SH-SY5Y (cell line): ENCODE results near the gene KCNN3.

Experiments
- GATA2 ChIP-seq: IDR thresholded peaks from 2 replicates; pipeline ENCODE4 v1.6.1; 2011; ENCODE audit warnings: mild to moderate bottlenecking, low read depth, low read length
- GATA3 ChIP-seq: IDR thresholded peaks from 2 replicates; pipeline ENCODE4 v1.6.1; 2011; ENCODE audit warnings: low read depth, mild to moderate bottlenecking, low read length, moderate library complexity

KCNN3 gene

DNA sequence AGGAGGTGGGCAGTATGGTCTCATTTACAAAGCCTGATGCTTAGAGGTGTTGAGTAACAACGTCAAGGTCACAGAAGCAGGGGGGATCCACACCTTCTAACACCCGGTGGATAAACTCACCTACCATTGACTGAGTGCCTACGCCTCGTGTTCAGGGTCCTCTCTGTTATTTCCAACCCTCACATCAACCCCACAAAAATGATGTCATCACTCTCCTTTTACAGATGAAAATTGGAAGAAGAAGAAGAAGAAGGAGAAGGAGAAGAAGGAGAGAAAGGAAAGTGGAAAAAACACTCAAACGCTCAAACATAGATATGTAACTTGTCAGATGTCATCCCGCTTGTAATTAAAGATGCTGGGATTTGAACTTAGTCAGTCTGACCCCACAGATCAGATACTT is 653 bp upstream of the KCNN3 start:
- no peak for TF ChIP-seq GATA2
- no peak for TF ChIP-seq GATA3

DNA sequence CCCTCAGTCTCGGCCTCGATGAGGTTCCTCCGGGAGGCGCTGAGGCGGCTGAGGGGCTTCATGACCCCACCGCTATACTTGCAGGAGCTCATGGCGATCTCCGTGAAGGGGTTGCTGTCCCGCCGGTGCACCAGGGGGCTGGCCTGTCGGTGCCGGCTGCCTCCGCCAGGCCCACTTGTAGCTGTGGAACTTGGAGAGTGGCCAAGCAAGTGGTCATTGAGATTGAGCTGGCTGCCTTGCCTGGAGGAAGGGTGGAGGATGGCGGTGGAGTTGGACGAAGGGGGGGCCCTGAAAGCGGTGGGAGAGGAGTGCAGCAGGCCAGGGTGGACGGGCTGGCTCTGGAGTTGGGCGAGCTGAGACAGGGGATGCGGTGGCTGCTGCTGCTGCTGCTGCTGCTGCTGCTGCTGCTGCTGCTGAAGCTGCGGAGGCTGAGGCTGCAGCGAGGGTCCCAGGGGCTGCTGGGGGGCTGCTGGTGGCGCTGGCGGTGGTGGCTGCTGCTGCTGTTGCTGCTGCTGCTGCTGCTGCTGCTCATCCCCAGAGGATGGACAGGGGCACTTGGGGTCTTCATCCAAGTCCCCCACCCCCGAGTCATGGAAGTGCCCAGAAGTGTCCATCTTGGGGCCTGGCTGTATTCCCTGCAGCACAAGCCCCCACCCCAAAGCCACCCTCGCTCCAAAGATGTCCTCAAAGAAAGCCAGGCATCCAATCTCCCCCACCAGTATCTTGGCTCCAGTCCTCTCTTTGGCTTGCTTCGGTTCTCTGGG is 548 bp downstream of the KCNN3 start:
- TF ChIP-seq GATA3, result no peak

DNA sequence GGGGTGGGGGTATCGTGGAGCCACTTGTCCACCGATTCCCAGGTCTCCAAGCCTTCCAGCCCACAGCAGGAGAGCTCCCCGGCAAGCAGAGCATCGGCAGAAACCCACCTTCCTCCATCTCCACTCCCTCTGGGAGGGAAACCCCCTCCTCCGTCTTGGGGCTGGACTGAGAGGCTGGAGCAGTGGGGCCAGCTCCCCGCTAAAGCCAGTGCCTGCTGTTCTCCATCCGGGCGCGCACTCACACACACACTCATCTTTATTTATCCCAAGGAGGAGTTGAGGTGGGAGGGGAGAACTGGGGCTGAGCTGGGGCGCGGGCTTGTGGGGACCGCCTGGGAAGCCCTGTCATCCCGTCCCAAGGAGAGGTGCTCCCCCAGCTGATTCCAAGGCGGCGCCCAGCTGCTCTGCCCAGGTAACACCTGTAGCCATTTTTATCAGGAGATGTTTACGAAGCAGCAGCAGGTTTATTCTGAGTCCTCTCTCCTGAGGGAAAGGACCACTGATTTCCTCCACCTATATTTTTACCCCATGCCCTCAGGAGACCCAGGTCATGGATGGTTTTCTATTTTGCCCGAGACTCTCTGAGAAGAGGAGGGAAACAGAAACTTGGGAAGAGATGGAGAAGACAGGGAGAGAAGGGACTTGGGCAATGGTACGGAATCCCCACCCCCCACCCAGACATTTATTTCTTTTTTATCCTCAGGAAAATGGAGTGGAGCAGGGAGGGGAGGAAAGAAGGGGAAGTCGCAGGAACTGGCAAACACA is 2.1 kb downstream of the KCNN3 start:
- TF ChIP-seq GATA3 (no peak), GATA2 (no peak)

DNA sequence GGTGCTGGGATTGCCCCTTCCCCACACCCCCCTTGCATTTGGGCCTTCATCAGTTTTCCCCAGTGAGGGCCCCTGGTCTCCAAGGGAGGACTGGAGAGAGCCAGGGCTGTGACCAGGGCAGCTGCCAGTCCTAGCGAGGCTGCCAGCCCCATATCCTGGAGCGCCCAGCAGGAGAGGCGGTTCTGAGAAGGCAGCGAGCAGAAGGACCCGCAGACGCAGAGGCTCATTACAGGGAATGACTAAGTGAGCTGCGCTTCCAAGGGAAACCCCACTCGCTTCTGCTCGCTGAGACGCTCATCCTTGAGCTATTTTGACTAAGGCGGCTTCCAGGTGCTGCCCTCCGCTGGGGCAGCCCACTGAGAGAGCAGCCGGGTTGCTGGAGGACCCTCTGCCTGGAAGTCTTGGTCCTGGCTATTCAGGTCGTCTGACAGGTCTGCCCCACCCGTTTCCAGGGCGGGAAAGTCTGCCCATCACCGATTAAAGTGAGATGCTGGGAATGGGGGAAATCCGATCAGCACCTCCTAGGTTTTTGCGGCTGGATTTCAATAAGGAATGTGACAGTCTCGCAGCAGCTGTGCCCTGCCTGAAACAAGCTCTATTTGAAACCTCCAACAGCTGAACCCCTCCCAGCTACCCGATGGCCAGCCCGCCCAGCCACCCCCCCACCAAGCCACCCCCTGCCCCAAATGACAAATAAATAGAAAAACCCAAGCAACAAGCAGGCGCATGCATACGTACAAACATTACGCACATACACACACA is 2.8 kb downstream of the KCNN3 start:
- TF ChIP-seq GATA3 (no peak), GATA2 (no peak)

DNA sequence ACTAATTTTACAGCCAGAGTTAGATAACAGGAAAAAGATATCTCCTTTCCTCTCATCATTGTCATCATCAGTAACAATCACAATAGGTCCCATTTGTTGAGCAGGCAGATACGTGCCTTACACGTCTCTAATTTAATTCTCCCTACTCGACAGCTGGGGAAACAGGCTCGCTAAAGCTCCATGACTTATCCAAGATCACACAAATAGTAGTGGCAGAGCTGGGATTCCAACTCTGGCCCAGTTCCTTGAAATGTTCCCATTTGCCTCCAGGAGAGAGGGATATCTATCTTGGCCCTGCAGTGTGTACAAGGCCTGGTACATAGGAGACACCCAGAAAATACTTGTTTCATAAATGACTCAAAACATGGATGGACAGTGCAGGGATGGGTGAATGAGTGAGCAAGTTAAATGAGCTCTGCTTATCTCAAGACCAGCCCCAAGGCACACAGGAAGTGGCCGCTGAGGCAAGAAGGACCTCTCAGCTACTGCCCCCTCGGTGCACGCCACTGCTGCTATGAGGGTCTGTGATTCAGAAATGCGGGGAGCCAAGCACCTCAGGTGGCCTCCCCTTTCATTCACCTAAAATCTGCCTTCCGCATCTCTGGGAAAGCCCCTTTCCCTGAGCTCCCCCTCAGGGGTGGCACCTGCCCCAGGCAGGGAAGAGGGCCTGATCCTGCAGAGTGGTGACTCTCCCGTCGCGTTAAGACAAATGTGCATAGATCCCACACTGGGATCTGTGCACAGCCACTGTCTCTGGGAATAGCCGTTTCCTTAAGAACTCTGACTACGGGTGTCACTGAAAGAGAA is 3.6 kb downstream of the KCNN3 start:
- TF ChIP-seq GATA3 (no peak), GATA2 (no peak)

DNA sequence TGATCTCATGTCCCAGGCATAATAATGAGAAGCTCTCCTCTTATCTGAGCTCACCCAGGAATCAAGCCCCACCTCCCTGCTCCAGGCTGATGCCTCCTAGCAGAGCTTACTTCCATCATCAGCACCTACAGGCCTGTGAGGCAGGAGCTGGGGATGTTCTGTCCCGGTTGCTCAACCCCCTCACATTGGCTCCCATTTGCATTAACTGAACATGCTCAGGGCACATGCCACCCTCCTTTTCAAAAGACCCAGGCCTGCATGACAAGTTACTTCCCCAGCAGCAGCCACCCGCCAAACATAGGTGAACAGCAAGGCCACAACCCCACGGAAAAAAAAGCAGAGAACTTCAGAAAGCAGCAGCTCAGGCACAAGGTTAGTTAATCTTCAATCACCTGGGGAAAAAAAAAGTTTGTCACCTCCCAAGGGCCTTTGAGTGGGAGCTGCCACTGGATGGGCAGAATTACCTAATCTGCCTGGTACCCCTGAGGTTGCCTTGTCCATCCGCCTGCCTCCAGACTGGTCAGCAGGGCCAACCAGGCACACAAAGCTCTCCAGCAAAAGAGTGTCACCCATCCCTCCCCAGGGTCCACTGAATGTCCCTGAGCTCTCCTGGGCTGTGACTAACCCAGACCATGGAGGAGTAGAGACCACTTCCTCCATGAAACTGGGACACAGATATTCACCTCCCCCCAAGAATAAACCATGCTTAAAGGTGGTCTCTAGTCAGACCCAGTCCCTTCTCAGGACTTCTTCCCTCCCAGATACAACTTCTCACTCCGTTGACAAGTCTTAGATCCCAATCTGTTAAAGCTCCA is 4.4 kb downstream of the KCNN3 start:
- TF ChIP-seq GATA3, result no peak

DNA sequence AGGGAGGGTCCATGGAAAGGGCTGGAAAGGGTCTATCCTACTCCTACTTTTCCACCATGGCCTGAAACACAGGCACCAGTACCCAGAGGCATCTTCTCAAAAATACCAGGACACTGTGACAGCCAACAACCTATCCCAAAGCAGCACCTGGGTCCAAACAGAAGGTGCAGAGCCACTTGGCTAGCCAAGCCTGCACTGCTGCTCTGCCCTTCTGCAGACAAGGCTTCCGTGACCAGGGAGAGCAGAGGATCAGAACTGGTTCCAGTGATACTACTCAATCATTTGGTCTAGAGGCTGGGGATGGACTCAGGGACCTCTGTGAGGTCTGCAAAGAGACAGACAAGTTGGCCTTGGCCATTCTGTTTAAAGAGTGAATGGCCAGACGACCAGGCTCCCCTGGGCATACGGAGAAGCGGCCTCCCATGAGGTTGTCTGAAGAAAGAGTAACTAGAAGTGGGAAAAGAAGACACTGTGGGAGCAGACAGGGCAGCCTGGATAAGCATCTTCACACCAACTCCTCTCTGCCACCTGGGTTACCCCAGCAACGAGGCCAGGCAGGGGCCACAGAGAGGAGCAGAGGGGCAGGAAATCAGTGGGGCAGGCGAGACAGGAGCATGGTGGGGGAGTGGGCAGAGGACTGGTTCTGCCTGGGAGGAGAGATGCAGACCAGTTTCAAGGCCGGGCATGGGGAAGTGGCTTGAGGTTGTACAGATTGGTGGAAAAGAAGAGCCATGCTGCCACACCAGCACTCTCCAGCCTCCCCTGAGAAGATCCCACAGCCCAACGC is 5.7 kb downstream of the KCNN3 start:
- TF ChIP-seq GATA2 (no peak), GATA3 (no peak)

DNA sequence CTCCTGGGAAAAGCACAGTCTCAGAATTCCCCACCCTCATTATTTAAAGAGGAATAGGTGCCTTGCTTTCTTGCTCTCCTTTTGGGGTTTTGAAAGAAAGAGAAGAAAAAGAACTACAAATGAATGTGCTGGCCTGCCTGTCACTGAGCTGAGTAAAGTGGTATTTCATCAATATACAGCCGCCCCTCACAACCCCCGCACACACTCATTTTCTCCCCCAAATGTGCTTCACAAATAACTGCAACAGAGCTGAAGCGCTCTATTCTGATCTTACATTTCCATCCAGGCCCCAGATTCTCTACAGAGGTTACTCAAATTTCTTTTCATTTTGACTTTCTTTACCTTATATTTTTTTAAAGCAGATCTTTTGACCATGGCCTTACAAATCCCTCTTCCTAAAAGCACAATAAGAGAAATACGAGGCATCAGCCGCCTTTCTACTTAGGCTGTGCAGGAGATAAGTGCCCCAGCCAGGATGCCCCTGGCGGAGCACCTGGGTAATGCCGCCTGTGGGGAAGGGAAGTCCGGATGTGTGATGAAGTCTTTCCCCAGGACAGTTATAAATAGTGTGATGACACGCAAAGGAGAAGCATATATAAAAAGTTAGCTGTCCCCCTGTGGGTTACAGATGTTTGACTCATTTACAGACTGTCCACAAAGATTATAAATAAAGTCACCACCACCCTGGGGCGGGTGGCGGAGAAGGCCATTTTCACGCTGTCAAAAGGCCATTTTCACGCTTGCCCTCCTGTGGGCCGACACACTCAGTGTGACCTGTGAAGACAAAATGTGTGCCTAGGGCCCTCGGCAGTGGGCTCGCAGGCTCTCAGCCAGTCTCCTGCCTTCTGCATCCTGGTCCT is 6.5 kb downstream of the KCNN3 start:
- no peak for TF ChIP-seq GATA2
- no peak for TF ChIP-seq GATA3

DNA sequence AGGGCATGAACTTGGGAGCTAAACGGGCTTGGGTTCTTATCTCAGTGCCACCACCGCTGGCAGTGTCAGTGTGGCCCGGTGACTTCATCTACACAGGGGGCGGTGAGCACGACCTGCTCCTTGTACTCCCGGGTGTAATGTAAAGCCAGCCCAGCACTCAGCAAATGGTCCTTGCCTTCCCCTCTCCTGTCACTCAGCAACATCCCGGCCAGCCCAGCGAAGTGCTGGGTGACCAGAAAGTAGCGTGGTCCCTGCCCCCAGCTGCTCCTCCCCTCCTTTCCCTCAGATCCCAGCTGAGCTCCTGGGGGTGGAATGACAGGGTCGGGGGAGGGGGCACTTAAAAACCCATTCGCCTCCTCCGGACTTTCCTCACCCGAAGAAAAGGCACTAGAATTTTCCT is 7.2 kb downstream of the KCNN3 start:
- TF ChIP-seq GATA3, result no peak
- TF ChIP-seq GATA2, result no peak

DNA sequence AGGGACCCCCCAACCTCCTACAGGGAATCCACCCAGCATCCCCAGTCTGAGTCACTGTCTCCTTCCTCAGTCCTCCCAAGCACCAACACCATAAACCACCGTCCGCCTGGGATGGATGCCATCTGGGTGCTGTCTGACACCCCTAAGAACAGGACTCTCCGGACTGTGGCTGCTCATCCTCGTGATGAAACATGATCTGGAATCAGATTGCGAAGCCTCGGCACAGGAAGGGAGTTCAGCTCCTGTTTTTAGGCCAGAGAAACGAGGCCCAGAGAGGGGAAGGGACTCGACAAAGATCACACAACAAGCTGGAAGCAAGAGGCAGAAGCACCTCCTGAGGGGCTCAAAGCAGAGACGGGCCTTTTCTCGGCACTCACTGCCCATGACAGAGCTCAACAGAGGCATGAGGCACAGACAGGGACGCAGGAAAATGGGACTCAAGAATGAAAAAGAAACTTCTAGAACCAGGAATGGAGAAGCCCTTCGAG is 8.4 kb downstream of the KCNN3 start:
- TF ChIP-seq GATA2 (no peak), GATA3 (no peak)

DNA sequence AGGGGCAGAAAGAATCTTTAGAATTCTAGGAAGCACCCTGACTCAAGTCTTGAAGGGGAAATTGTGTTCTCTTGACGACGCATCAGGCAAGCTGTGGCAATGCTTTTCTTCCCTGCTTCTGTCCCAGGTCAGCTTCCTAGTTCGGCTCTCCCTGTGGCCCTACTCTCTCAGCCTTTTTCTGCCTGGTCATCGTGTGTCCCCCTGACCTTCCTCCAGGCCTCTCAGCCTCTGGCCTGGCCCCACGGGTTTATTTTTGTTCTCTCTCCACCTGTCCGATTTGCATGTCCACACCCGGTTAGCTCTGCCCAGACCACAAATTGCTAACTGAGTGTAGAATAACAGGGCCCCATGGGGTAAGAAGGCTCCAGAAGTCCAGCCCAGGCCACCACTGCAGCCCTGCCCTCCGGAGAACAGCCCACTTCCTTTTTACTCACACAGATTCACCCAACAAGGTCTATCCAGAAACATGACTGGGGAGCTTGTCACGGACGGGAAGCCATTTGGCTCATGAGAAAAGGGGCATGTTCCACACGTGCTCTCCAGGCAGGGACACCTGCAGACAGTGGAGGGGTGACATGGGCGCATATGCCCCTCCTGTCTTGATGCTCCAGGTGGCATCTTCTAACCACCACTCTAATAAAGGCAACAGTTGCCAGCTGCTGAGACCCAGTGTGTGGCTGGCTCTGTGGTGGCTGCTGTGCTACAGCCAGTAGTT is 9.8 kb downstream of the KCNN3 start:
- TF ChIP-seq GATA2 (no peak), GATA3 (no peak)
